GM19023 (cell line): ENCODE data around the gene ARHGAP22.

Experiments
- ATAC-seq: cut with Tn5 transposase; IDR thresholded peaks from one replicate; pipeline ENCODE4 v1.9.1; 2021; ENCODE audit warnings: mild to moderate bottlenecking, moderate library complexity; ENCODE audit not compliant: unreplicated experiment

Gene ARHGAP22

GRCh38 chr10:48555310-48556042, 49.4 kb downstream of the ARHGAP22 start:
- ATAC-seq, result no peak

- ATAC-seq, result no peak
Measured at GRCh38 chr10:48554656-48555055, 50.2 kb downstream of the ARHGAP22 start.

GRCh38 chr10:48554246-48554645, 50.6 kb downstream of the ARHGAP22 start:
- ATAC-seq, result no peak

GRCh38 chr10:48552946-48553564, 51.8 kb downstream of the ARHGAP22 start:
- no peak for ATAC-seq

- no peak for ATAC-seq
Measured at GRCh38 chr10:48551861-48552591, 52.8 kb downstream of the ARHGAP22 start.

GRCh38 chr10:48550977-48551376, 53.9 kb downstream of the ARHGAP22 start:
- no peak for ATAC-seq

- ATAC-seq, result no peak
Measured at GRCh38 chr10:48550071-48550691, 54.7 kb downstream of the ARHGAP22 start.

GRCh38 chr10:48549236-48549635, 55.6 kb downstream of the ARHGAP22 start:
- ATAC-seq, result no peak

- ATAC-seq, result no peak
Measured at GRCh38 chr10:48548531-48549135, 56.2 kb downstream of the ARHGAP22 start.

- ATAC-seq, result no peak
Measured at GRCh38 chr10:48547981-48548380, 56.9 kb downstream of the ARHGAP22 start.

- ATAC-seq, result no peak
Measured at GRCh38 chr10:48547061-48547895, 57.6 kb downstream of the ARHGAP22 start.

- ATAC-seq, result no peak
Measured at GRCh38 chr10:48545462-48546145, 59.3 kb downstream of the ARHGAP22 start.

GRCh38 chr10:48543182-48543844, 61.6 kb downstream of the ARHGAP22 start:
- no peak for ATAC-seq

- ATAC-seq, result no peak
Measured at GRCh38 chr10:48542471-48543181, 62.2 kb downstream of the ARHGAP22 start.

GRCh38 chr10:48541144-48541795, 63.6 kb downstream of the ARHGAP22 start:
- no peak for ATAC-seq

- ATAC-seq, result no peak
Measured at GRCh38 chr10:48538611-48539010, 66.3 kb downstream of the ARHGAP22 start.

- no peak for ATAC-seq
Measured at GRCh38 chr10:48536916-48537890, 67.7 kb downstream of the ARHGAP22 start.
